GM10266 (cell line): Measurements from ENCODE around the gene PAOX.

ENCODE experiments used
- DNase-seq: peaks from one replicate; pipeline ENCODE4 v3.0.0; 2012; ENCODE audit errors: extremely low spot score
- CTCF ChIP-seq: IDR thresholded peaks from 2 replicates; pipeline ENCODE4 v1.5.1; 2012; ENCODE audit warnings: mild to moderate bottlenecking, low read depth; ENCODE audit not compliant: control insufficient read depth, insufficient read depth; ENCODE audit errors: missing control alignments

PAOX gene

GRCh38 chr10:133336577-133337369 lies 42.3 kb upstream of the PAOX start, which contains the start of gene CALY:
Gene CALY, minus strand, starts transcription at chr10:133336896. Its CDS starts 7,907 bp downstream, at chr10:133328989.
- DNase-seq: no peak
- TF ChIP-seq CTCF: no peak

- DNase-seq: no peak
- no peak for TF ChIP-seq CTCF
These were observed 41.7 kb upstream of the PAOX start for GRCh38 chr10:133337370-133337725.

DNA sequence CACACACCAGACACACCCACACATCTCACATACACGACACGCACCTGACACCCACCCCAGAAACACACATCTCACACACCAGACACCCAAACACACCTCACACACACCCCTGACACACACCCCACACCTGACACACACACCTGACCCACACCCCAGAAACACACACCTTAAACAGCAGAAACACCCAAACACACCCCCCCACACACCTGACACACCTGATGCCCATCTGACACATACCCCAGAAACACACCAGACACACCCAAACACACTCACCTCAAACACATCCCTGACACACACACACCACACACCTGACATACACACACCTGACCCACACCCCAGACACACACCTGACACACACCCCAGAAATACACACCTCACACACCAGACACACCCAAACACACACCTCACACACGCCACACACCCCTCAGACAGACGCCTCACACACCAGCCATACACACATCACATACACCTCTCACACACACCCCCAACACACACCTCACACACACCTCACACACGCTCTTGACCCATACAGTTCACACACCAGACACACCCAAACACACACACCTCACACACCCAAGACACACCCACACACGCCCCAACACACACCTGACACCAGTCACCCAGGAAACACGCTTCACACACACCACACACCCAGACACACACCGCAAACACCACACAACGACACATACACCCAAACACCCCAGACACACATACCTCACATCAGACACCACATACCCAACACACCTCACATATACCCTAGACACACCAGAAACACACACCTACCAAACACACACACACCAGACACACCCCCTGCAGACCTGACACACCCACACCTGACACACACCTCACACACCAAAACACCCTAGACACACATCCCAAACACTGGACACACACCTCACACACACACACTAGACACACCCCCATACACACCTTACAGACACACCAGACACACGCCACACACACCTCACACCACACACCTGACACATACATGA lies 40.7 kb upstream of the PAOX start:
- TF ChIP-seq CTCF: no peak

GRCh38 chr10:133339708-133340380 lies 39.2 kb upstream of the PAOX start:
- no peak for TF ChIP-seq CTCF
- DNase-seq: no peak

More for the DNA sequence above, 40.7 kb upstream of the PAOX start:
- no peak for DNase-seq

GRCh38 chr10:133341983-133342382 lies 37.1 kb upstream of the PAOX start:
- TF ChIP-seq CTCF: no peak
- DNase-seq: no peak

DNA sequence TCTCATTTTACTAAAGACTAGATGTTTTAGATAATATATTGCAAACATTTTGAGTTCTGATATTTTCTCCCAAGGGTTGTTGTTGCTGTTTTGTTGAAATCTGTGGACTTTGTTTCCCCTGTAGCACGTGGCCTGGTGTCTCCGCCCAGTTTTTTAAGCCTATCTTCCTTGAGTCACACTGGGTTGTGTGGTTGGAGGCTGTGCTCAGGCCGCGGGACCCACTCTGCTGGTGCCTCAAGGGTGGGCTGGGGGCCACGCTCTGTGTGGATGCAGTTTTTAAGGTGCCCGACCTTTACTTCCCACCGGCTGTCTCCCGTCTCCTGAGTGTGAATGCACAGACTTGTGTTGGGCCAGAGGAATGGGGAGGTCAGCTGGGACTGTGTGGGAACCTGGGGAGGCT lies 36.1 kb upstream of the PAOX start:
- no peak for TF ChIP-seq CTCF
- DNase-seq: no peak
